Measurements from ENCODE around the gene FAM149B1.
"Not testable (repeated sequence)": the region's sequence is repeated elsewhere in the genome, so short reads cannot be mapped to it uniquely, and the experiment has no call there.

The FAM149B1 gene

GRCh38 chr10:73167783-73168464 lies at the start of gene FAM149B1, which contains the start of gene ECD:
Gene FAM149B1, plus strand, starts transcription at chr10:73168119. Its CDS starts 221 bp downstream, at chr10:73168340.
Gene ECD, minus strand, starts transcription at chr10:73168008. Its CDS starts 4,071 bp downstream, at chr10:73163937.
- DNase-seq: peak; percentile 77 to 86

- DNase-seq: no peak
Measured at GRCh38 chr10:73119457-73119856, 48.5 kb upstream of the FAM149B1 start.

GRCh38 chr10:73119952-73120351 lies 48.0 kb upstream of the FAM149B1 start:
- no peak for DNase-seq

GRCh38 chr10:73126343-73126742 lies 41.6 kb upstream of the FAM149B1 start:
- no peak for DNase-seq

GRCh38 chr10:73131301-73131700 lies 36.6 kb upstream of the FAM149B1 start:
- no peak for DNase-seq

- no peak for DNase-seq
Measured at GRCh38 chr10:73131913-73132686, 35.8 kb upstream of the FAM149B1 start.

GRCh38 chr10:73134727-73135126 lies 33.2 kb upstream of the FAM149B1 start:
- no peak for DNase-seq

- no peak for DNase-seq
Measured at GRCh38 chr10:73136627-73137026, 31.3 kb upstream of the FAM149B1 start.

- DNase-seq: no peak
Measured at GRCh38 chr10:73139251-73139650, 28.7 kb upstream of the FAM149B1 start.

- no peak for DNase-seq
Measured at GRCh38 chr10:73141603-73142002, 26.3 kb upstream of the FAM149B1 start.

GRCh38 chr10:73150633-73151413 lies 17.1 kb upstream of the FAM149B1 start:
- DNase-seq: not testable (repeated sequence)

GRCh38 chr10:73152009-73152408 lies 15.9 kb upstream of the FAM149B1 start:
- no peak for DNase-seq

GRCh38 chr10:73156054-73156453 lies 11.9 kb upstream of the FAM149B1 start:
- DNase-seq: no peak

- peak; percentile 7 to 31 for DNase-seq
Measured at GRCh38 chr10:73159038-73159648, 8.8 kb upstream of the FAM149B1 start.

GRCh38 chr10:73161079-73161478 lies 6.8 kb upstream of the FAM149B1 start:
- no peak for DNase-seq

- DNase-seq: no peak
Measured at GRCh38 chr10:73161662-73162061, 6.3 kb upstream of the FAM149B1 start.

- no peak for DNase-seq
Measured at GRCh38 chr10:73163096-73163495, 4.8 kb upstream of the FAM149B1 start.

- DNase-seq: no peak
Measured at GRCh38 chr10:73166972-73167371, 947 bp upstream of the FAM149B1 start.

- peak in 1 of 2 experiments; percentile 1 for DNase-seq
Measured at GRCh38 chr10:73167458-73167782, 499 bp upstream of the FAM149B1 start.

- no peak for DNase-seq
Measured at GRCh38 chr10:73168465-73168803, 515 bp downstream of the FAM149B1 start.

GRCh38 chr10:73169320-73169719 lies 1.4 kb downstream of the FAM149B1 start:
- DNase-seq: no peak

GRCh38 chr10:73172867-73173266 lies 4.9 kb downstream of the FAM149B1 start:
- DNase-seq: no peak

All from NCI-H446 (cell line).